H1 (cell line): ENCODE results near the gene KRT9. TPM values are rescaled to one million over a fixed set of nuclear protein-coding genes. Genes with fewer than 3 reads are reported as not detected.
"Not testable (repeated sequence)": the region's sequence is repeated elsewhere in the genome, so short reads cannot be mapped to it uniquely, and the experiment has no call there.

ENCODE experiments used
- CTCF ChIA-PET: fragments of 300-600 bp; sonication (Branson Sonifier 250); formaldehyde crosslinking; loops from one replicate; lab custom pipeline; 2021; ENCODE audit not compliant: partially characterized antibody; lab: Charles Lee
- POLR2A ChIA-PET: fragments of 300-600 bp; sonication (Branson Sonifier 250); formaldehyde crosslinking; loops from one replicate; lab custom pipeline; 2021; ENCODE audit warnings: inconsistent platforms; ENCODE audit not compliant: partially characterized antibody; lab: Charles Lee
- DNase-seq, 2 experiments: peaks; one replicate each; pipeline versions ENCODE4 v3.0.0 to v3.0.0-alpha.2; 2010 to 2022; ENCODE audit warnings: low spot score in 2 of 2, low read depth in 1 of 2, mixed read lengths in 1 of 2
- FAIRE-seq: peaks from 2 replicates; lab custom pipeline; 2011; peaks lifted over from hg19 to GRCh38; lab: Jason Lieb, UNC
- H2AFZ ChIP-seq: 2 replicates; pipeline ENCODE4 v1.8.1; 2012; ENCODE audit warnings: low read length, inconsistent platforms
- H2AK5ac ChIP-seq: 2 replicates; pipeline ENCODE4 v1.6.1; 2013; ENCODE audit warnings: low read depth, low read length
- H2BK120ac ChIP-seq: replicated peaks from 2 replicates; pipeline ENCODE3; 2013; ENCODE audit warnings: low read depth, low read length, inconsistent platforms
- H2BK12ac ChIP-seq: 2 replicates; pipeline ENCODE4 v1.6.1; 2013; ENCODE audit warnings: low read depth, low read length
- H2BK15ac ChIP-seq: 2 replicates; pipeline ENCODE4 v1.6.1; 2013; ENCODE audit warnings: low read length
- H2BK20ac ChIP-seq: 2 replicates; pipeline ENCODE4 v1.6.1; 2013; ENCODE audit warnings: low read length
- H2BK5ac ChIP-seq: 2 replicates; pipeline ENCODE4 v1.6.1; 2013; ENCODE audit warnings: low read depth, low read length
- H3K14ac ChIP-seq: 2 replicates; pipeline ENCODE4 v1.6.1; 2013; ENCODE audit warnings: inconsistent platforms; ENCODE audit not compliant: insufficient read length
- H3K18ac ChIP-seq: 2 replicates; pipeline ENCODE4 v1.6.1; 2013; ENCODE audit warnings: low read length; ENCODE audit errors: extremely low read depth
- H3K23ac ChIP-seq: 2 replicates; pipeline ENCODE4 v1.6.1; 2013; ENCODE audit warnings: inconsistent platforms; ENCODE audit not compliant: insufficient read length
- H3K23me2 ChIP-seq: 2 replicates; pipeline ENCODE4 v1.6.1; 2013; ENCODE audit warnings: low read depth, low read length
- H3K27ac ChIP-seq: 2 replicates; pipeline ENCODE4 v1.6.1; 2011; ENCODE audit warnings: low read depth, low read length, inconsistent platforms
- H3K27me3 ChIP-seq, 4 experiments: replicated peaks in 1 of 4; 1 replicate in 1 of 4; 2 replicates in 3 of 4; pipeline versions ENCODE4 v1.6.1 to v1.8.1; 2011 to 2013; ENCODE audit warnings: low read length in 3 of 4, mild to moderate bottlenecking in 3 of 4, inconsistent platforms in 2 of 4, mixed read lengths in 2 of 4, moderate library complexity in 1 of 4; ENCODE audit not compliant: control insufficient read depth in 3 of 4, insufficient read depth in 3 of 4; ENCODE audit errors: extremely low read depth in 1 of 4
- H3K36me3 ChIP-seq, 4 experiments: 2 replicates each; pipeline versions ENCODE4 v1.6.1 to v1.8.1; 2011 to 2013; ENCODE audit warnings: mild to moderate bottlenecking in 4 of 4, low read length in 3 of 4, moderate library complexity in 2 of 4, control low read depth in 1 of 4, inconsistent platforms in 1 of 4; ENCODE audit not compliant: insufficient read depth in 4 of 4, control insufficient read depth in 2 of 4
- H3K4ac ChIP-seq: replicated peaks from 2 replicates; pipeline ENCODE3; 2013; ENCODE audit warnings: low read length, low read depth, mixed read lengths, inconsistent platforms; ENCODE audit not compliant: insufficient read length
- H3K4me1 ChIP-seq, 4 experiments: replicated peaks in 1 of 4; 1 replicate in 1 of 4; 2 replicates in 3 of 4; pipeline versions ENCODE4 v1.6.1 to v1.8.1; 2011 to 2013; ENCODE audit warnings: low read length in 3 of 4, inconsistent platforms in 2 of 4, mixed read lengths in 1 of 4; ENCODE audit not compliant: insufficient read depth in 4 of 4, control insufficient read depth in 3 of 4
- H3K4me2 ChIP-seq, 2 experiments: 2 replicates each; pipeline versions ENCODE4 v1.6.1 to v1.8.1; 2011 to 2013; ENCODE audit warnings: low read depth in 2 of 2, low read length in 2 of 2, control low read depth in 1 of 2, inconsistent platforms in 1 of 2, mild to moderate bottlenecking in 1 of 2; ENCODE audit not compliant: insufficient read depth in 1 of 2
- H3K4me3 ChIP-seq, 4 experiments: fragments of 200-600, 300-600 bp in 1 of 4; sonication (generic), shearing (Covaris generic), sonication (Bioruptor Twin) in 1 of 4; 2 replicates each; pipeline versions ENCODE4 v1.5.1 to v1.8.1; 2011 to 2016; ENCODE audit warnings: low read length in 4 of 4, low read depth in 3 of 4, control low read depth in 2 of 4, inconsistent platforms in 2 of 4, mild to moderate bottlenecking in 2 of 4, mixed read lengths in 1 of 4, moderate library complexity in 1 of 4; ENCODE audit not compliant: insufficient read depth in 2 of 4; ENCODE audit errors: extremely low read depth in 1 of 4
- H3K56ac ChIP-seq: replicated peaks from 2 replicates; pipeline ENCODE3; 2013; ENCODE audit warnings: low read depth, mild to moderate bottlenecking, mixed read lengths, low read length, inconsistent platforms; ENCODE audit not compliant: insufficient read length
- H3K79me1 ChIP-seq: 2 replicates; pipeline ENCODE4 v1.6.1; 2013; ENCODE audit warnings: low read depth, low read length, control low read depth
- H3K79me2 ChIP-seq, 2 experiments: 2 replicates each; pipeline versions ENCODE4 v1.6.1 to v1.8.1; 2012 to 2013; ENCODE audit warnings: low read length in 2 of 2, mild to moderate bottlenecking in 2 of 2, inconsistent platforms in 1 of 2; ENCODE audit not compliant: insufficient read depth in 2 of 2, control insufficient read depth in 1 of 2
- H3K9ac ChIP-seq, 4 experiments: replicated peaks in 1 of 4; 1 replicate in 1 of 4; 2 replicates in 3 of 4; pipeline versions ENCODE4 v1.6.1 to v1.8.1; 2011 to 2013; ENCODE audit warnings: low read depth in 3 of 4, low read length in 3 of 4, control low read depth in 2 of 4, mild to moderate bottlenecking in 2 of 4, moderate library complexity in 2 of 4, inconsistent platforms in 1 of 4; ENCODE audit errors: extremely low read depth in 1 of 4
- H3K9me3 ChIP-seq, 2 experiments: 2 replicates each; pipeline versions ENCODE4 v1.6.1 to v1.8.1; 2012 to 2013; ENCODE audit warnings: mild to moderate bottlenecking in 2 of 2, moderate library complexity in 2 of 2, control low read depth in 1 of 2, inconsistent platforms in 1 of 2, low read depth in 1 of 2, low read length in 1 of 2, mixed read lengths in 1 of 2; ENCODE audit not compliant: insufficient read depth in 2 of 2
- H4K20me1 ChIP-seq, 2 experiments: replicated peaks in 1 of 2; 2 replicates each; pipeline versions ENCODE3 to v1.8.1; 2011 to 2013; ENCODE audit warnings: inconsistent platforms in 2 of 2, low read length in 2 of 2, mild to moderate bottlenecking in 1 of 2; ENCODE audit not compliant: insufficient read depth in 2 of 2, control insufficient read depth in 1 of 2
- H4K5ac ChIP-seq: 2 replicates; pipeline ENCODE4 v1.6.1; 2013; ENCODE audit warnings: low read length, low read depth, mixed read lengths, inconsistent platforms; ENCODE audit not compliant: insufficient read length
- H4K8ac ChIP-seq: 2 replicates; pipeline ENCODE4 v1.8.0; 2013; ENCODE audit warnings: mild to moderate bottlenecking, moderate library complexity, low read length, inconsistent platforms; ENCODE audit not compliant: insufficient read depth; ENCODE audit errors: extremely low read depth
- H4K91ac ChIP-seq: replicated peaks from 2 replicates; pipeline ENCODE3; 2013; ENCODE audit warnings: low read length, mixed read lengths, inconsistent platforms; ENCODE audit not compliant: insufficient read length
- WGBS, 2 experiments: shearing (Covaris generic) in 1 of 2; methylation state at CpG; one replicate each; pipeline versions ENCODE4 v1.1.6 to v1.1.7; 2013 to 2015; ENCODE audit warnings: low lambda C conversion rate in 2 of 2, mixed read lengths in 2 of 2, inconsistent platforms in 1 of 2, low coverage in 1 of 2, missing lambda C conversion rate in 1 of 2; ENCODE audit not compliant: insufficient replicate concordance in 2 of 2, insufficient coverage in 1 of 2, insufficient read length in 1 of 2; ENCODE audit errors: extremely low coverage in 1 of 2, missing lambda C conversion rate in 1 of 2; 5-methylcytosine and 5-hydroxymethylcytosine counted together
- polyA plus RNA-seq, 7 experiments: library from polyadenylated mRNA; depleted of rRNA in 3 of 7; stranded (reverse) in 5 of 7; unstranded in 2 of 7; fragments of >200 nt in 5 of 7; fragments of 200-250 nt in 2 of 7; gene quantifications; 1 replicate in 5 of 7; 2 replicates in 1 of 7; 4 replicates in 1 of 7; pipeline versions ENCODE4 v1.2.1 to v1.2.3, GENCODE V29; 2011 to 2013; ENCODE audit warnings: missing spikeins in 2 of 7, mixed read lengths in 2 of 7
- total RNA-seq: library from RNA; stranded (reverse); fragmentation: NEBNext Ultra II Directional; extraction: Animal tissue kit (Norgen Biotek cat#: 25700); gene quantifications from 2 replicates; pipeline ENCODE4 v1.2.1, GENCODE V29; 2021

Gene KRT9
- total and polyA plus RNA-seq, 2 of the 8 experiments (the other 6 are each of a cell fraction or from before 2014, with no cell fraction given): not detected

DNA sequence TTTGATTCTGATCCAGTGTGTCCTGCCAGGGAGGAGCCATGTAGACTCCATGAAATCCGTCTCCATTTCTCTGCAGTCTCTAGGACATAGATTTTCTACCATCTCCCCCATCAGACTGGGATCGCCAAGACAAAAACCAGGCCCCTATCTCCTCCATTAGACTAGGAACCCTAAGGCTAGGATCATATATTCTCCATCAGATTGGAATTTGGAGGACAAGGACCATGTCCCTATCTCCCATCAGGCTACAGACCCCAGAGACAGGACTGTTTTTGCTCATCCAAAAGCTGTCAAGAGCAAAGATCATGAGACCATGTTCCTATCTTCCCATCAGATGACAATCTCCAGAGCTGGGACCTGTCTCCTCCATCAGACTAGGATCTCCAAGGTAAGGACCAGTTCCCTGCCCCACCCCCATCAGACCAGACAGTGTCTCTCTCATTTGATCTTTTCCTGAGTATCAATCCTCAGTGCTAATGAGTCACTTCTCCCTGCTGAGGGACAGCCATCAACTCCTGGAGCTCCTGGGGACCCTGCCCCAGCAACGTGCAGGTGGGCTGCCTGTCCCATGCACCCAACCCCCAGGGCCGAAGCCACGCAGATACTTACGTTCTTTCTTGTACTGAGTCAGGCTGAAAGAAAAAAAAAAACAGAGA is 48.2 kb upstream of the KRT9 start:
- H4K20me1 ChIP-seq, H3K56ac ChIP-seq, H3K18ac ChIP-seq, DNase-seq, H2AFZ ChIP-seq, H3K9ac ChIP-seq, H4K8ac ChIP-seq, H2BK5ac ChIP-seq, H2BK15ac ChIP-seq, H3K79me2 ChIP-seq, H3K14ac ChIP-seq, H3K4me2 ChIP-seq, H3K4me3 ChIP-seq, H4K5ac ChIP-seq, H3K36me3 ChIP-seq, H3K23ac ChIP-seq, H2BK12ac ChIP-seq, H3K27me3 ChIP-seq, H3K4me1 ChIP-seq, H2BK20ac ChIP-seq, H3K23me2 ChIP-seq, H3K79me1 ChIP-seq, FAIRE-seq, H2BK120ac ChIP-seq, H3K9me3 ChIP-seq, H4K91ac ChIP-seq, H3K4ac ChIP-seq, H3K27ac ChIP-seq, H2AK5ac ChIP-seq: not testable (repeated sequence)
- ChIA-PET POLR2A (interaction anchor here (1.3 to 1.7 kb wide), 2 partner anchors 68 to 92 kb away, joined by 3 read pairs; partner anchors contain the start of genes EIF1 and KRT19), CTCF (interaction anchor here (0.6 to 14.5 kb wide), 13 partner anchors 7 to 292 kb away, joined by 3 to 103 read pairs (median 6); no protein-coding TSS in a partner anchor)
- 93% methylated on average over 5 of the region's 6 CpGs; no CpG with 5 or more reads in 1 of the 2 experiments for WGBS, 2 experiments
